Endometrial microvascular endothelial cells (primary cell): ENCODE results near the gene GIMAP4. TPM values are rescaled to one million over a fixed set of nuclear protein-coding genes. Genes with fewer than 3 reads are reported as not detected.

Experiments used
- total RNA-seq: library from RNA; depleted of rRNA; stranded (reverse); fragments of >200 nt; gene quantifications from one replicate; pipeline ENCODE4 v1.2.3, GENCODE V29; 2015; ENCODE audit errors: inconsistent ontology term

The GIMAP4 gene
- total RNA-seq, 1 donor from 2014 or later = 43.2 TPM

Other genes starting within 250 kb of the GIMAP4 start
- gene LRRC61, start 244.0 kb upstream of the GIMAP4 start, total RNA-seq = 0.56 TPM
- not detected for gene ACTR3C, start 243.8 kb upstream of the GIMAP4 start, total RNA-seq
- not detected for gene RARRES2, start 225.8 kb upstream of the GIMAP4 start, total RNA-seq
- gene REPIN1, start 198.6 kb upstream of the GIMAP4 start, total RNA-seq = 125 TPM
- 4.5 TPM for gene ZNF775, start 188.1 kb upstream of the GIMAP4 start, total RNA-seq
- gene GIMAP8, start 116.8 kb upstream of the GIMAP4 start, total RNA-seq = 4.5 TPM
- gene GIMAP7, start 52.5 kb upstream of the GIMAP4 start, total RNA-seq = 7.0 TPM
- 84.6 TPM for gene GIMAP6, start 65.0 kb downstream of the GIMAP4 start, total RNA-seq
- gene GIMAP2, start 118.3 kb downstream of the GIMAP4 start, total RNA-seq = 28.7 TPM
- gene GIMAP1, start 149.2 kb downstream of the GIMAP4 start, total RNA-seq = 11.2 TPM
- 13.6 TPM for gene GIMAP5, start 170.0 kb downstream of the GIMAP4 start, total RNA-seq
- not detected for gene TMEM176B, start 233.0 kb downstream of the GIMAP4 start, total RNA-seq
- not detected for gene TMEM176A, start 233.4 kb downstream of the GIMAP4 start, total RNA-seq